RCC 7860 (cell line): Measurements from ENCODE around the gene ARR3.
"Not testable (repeated sequence)": the region's sequence is repeated elsewhere in the genome, so short reads cannot be mapped to it uniquely, and the experiment has no call there.

Source experiments
- DNase-seq: peaks from one replicate; pipeline ENCODE4 v3.0.0-alpha.2; 2015; ENCODE audit warnings: low spot score
- FAIRE-seq: peaks from 2 replicates; lab custom pipeline; 2012; peaks lifted over from hg19 to GRCh38; lab: Jason Lieb, UNC

Gene ARR3

DNA sequence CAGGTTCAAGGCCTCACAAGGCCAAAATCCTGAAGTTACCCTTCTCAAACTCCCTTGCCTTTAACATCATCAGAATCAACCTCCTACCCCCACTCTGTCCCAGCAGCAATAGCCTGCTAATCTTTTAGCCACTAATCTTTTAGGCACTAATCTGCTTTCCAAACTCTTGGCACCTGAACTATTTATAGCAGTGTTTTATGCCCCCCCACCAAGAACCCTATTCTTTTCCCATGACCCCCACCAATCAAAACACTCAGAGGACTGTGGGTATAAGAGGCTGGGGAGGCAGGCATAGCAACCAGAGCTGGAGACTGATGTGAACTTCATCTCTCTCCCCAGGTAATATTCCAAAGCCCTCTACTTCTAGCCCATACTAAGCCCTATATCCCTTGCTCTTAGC lies at the start of gene ARR3:
Gene ARR3 (plus strand): TSS at position 301 of the 400 bp plus-strand sequence. CDS start 1,052 bp downstream, outside the sequence.
- no peak for FAIRE-seq
- no peak for DNase-seq

DNA sequence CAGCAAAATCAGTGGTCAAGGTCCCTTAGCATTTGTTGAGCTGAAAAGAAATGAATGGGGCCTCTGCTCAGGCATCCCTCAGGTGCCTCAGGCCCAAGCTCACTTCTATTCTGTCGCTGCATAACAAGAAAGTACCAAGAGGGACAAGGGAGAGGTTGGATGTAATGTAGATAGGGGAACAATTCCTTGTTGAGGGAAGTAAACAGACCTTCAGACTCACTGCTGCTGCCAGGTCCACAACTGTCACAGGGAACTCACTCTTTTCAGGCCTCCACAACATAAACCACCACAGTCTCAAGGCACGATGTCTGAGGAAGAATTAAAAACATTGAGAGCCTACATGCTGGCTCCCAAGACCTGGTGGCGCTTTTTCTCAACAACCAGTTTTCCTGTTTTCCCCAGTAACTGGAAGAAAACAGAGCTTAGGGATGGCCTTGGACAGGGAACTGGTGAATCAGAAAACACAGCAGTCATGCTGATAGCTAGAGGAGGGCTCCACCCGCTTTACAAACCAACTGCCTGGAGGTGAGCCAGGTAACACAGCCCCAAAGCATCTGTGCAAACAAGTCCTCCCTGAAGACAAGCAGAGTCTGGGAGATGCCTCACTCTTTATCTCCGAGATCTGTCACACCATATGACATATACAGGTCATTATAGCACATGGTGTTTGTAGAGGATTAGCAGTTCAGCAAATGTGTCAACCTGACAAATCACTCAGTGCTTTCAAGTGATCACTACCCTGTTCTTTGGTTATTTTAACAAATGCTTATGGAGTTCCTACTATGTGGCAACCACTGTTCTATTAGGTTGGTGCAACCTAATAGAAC lies 48.0 kb upstream of the ARR3 start:
- peak; percentile 3 for DNase-seq
- FAIRE-seq = no peak

DNA sequence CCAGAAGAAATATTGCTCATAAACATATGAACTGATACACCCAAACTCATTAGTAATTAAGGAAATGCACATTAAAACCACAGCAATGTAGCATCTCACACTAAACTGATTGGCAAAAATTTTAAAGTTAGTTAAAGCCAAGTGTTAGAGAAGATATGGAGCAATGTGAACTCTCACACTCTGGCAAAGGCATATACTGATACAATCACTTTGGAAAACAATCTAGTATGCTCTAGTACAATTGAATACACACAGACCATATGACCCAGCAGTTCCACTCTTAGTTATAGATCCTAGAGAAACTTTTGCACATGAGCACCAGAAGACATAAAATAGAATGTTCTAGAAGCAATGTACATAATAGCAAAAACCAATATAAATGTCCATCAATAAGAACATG lies 42.1 kb upstream of the ARR3 start:
- DNase-seq (no peak), FAIRE-seq (no peak)

- FAIRE-seq (no peak), DNase-seq (no peak)
Measured at GRCh38 chrX:70226687-70227086, 41.4 kb upstream of the ARR3 start.

GRCh38 chrX:70231666-70232065 lies 36.5 kb upstream of the ARR3 start:
- DNase-seq (no peak), FAIRE-seq (no peak)

GRCh38 chrX:70234355-70234754 lies 33.8 kb upstream of the ARR3 start, which contains the start of gene AWAT1:
Gene AWAT1, plus strand, starts transcription at chrX:70234655. Its CDS starts 41 bp downstream, at chrX:70234696.
- no peak for FAIRE-seq

DNA sequence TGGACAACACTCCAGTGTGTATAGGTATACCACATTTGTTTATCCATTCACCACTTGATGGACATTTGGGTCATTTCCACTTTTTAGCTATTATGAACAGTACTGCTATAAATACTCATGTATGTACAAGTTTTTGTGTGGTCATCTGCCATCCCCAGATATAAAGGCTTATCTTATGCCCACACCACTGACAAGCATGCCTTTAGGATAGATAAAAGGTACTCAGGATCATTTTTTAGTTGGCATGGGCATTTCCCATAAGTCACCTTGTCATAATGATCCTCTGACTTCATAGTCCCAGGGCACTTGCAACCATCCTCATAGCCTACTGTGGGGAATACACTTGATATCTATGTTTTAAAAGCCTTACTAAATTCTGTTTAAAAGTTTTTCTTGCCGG lies 27.4 kb upstream of the ARR3 start:
- no peak for FAIRE-seq

More at GRCh38 chrX:70234355-70234754, 33.8 kb upstream of the ARR3 start, which contains the start of gene AWAT1:
- no peak for DNase-seq

GRCh38 chrX:70241501-70241900 lies 26.6 kb upstream of the ARR3 start:
- FAIRE-seq (no peak), DNase-seq (no peak)

More for the DNA sequence above, 27.4 kb upstream of the ARR3 start:
- no peak for DNase-seq

GRCh38 chrX:70243601-70244000 lies 24.5 kb upstream of the ARR3 start:
- not testable (repeated sequence) for FAIRE-seq, DNase-seq

DNA sequence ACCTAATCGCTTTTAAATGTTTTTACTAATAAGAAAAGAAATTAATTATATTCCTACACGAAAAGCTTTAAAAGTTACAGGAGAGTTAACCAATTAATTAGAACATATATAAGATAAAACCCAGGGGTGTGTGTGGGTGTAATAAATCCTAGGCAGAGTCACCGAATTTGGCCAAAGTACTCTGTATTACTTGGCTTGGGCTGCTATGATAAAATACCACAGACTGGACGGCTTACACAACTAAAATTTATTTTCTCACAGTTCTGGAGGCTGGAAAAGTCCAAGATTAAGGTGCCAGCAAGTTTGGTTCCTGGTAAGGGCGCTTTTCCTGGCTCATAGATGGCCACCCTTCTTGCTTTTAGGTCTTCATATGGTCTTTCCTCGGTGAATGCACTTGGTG lies 23.3 kb upstream of the ARR3 start:
- FAIRE-seq (no peak), DNase-seq (no peak)

GRCh38 chrX:70247252-70247651 lies 20.9 kb upstream of the ARR3 start:
- no peak for DNase-seq
- FAIRE-seq = no peak

- no peak for FAIRE-seq
Measured at GRCh38 chrX:70252491-70252890, 15.6 kb upstream of the ARR3 start.

GRCh38 chrX:70253377-70254062 lies 14.6 kb upstream of the ARR3 start:
- FAIRE-seq (peak; percentile 70), DNase-seq (peak; percentile 39)

More at GRCh38 chrX:70252491-70252890, 15.6 kb upstream of the ARR3 start:
- no peak for DNase-seq

DNA sequence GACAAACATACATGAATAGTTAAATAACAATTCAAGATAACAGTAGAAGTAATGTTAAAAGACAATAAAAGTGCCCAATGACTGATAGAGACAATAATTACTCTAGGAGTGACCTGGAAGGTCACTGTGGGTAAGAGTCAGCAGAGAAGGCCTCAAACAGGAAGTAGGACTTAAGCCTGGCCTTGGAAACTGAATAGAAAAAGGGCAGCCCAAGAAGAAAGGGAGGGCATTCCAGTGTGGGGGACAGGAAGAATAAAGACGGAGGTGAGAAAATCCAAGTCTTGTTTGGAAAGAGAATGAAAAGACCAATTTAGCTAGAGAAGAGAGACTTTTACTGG lies 14.1 kb upstream of the ARR3 start:
- FAIRE-seq (no peak), DNase-seq (peak; percentile 39)

GRCh38 chrX:70254909-70255308 lies 13.2 kb upstream of the ARR3 start:
- no peak for FAIRE-seq
- no peak for DNase-seq

- DNase-seq = no peak
- peak; percentile 33 for FAIRE-seq
Measured at GRCh38 chrX:70255452-70255851, 12.7 kb upstream of the ARR3 start.

GRCh38 chrX:70257423-70258288 lies 10.5 kb upstream of the ARR3 start:
- DNase-seq = no peak
- FAIRE-seq = no peak

- FAIRE-seq (no peak), DNase-seq (no peak)
Measured at GRCh38 chrX:70260104-70260503, 8.0 kb upstream of the ARR3 start, which contains the start of gene P2RY4. Gene P2RY4, minus strand, starts transcription at chrX:70260204. Its CDS starts 580 bp downstream, at chrX:70259624.

- DNase-seq (no peak), FAIRE-seq (no peak)
Measured at GRCh38 chrX:70262952-70263567, 5.1 kb upstream of the ARR3 start.

DNA sequence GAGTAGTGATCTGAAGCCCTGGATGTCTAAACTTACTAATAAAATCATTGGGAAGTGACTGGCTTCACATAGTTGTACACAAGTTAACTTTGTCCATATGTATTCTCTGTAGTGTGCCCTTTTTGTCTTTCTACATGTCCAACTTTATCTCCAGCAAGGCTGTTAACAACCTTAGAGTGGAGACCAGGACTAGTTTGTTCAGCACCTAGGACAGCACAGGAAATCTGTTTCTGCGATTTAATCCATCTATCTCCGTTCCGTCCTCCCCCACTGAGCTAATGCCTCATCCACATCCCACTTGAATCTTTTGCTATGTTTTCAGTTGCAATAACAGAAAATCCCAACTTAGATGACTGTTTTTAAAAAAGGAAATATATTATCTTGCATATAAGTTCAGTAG lies 3.4 kb upstream of the ARR3 start:
- FAIRE-seq (no peak), DNase-seq (no peak)
